Activated T-cell treated with anti-CD3 and anti-CD28 coated beads, Interleukin-2, amount 50 U/mL, for 72 hours (primary cell): ENCODE results near the gene GPSM1. TPM values are rescaled to one million over a fixed set of nuclear protein-coding genes. Genes with fewer than 3 reads are reported as not detected.

Source experiments
- ATAC-seq, 2 donors: fragments of 150-1000 bp; cut with Tn5 transposase; replicated peaks in 1 of 2; 2 replicates each; pipeline ENCODE4 v1.10.0; 2021; ENCODE audit warnings: moderate library complexity in 2 of 2, mild to moderate bottlenecking in 1 of 2
- DNase-seq, 2 donors: peaks; one replicate each; pipeline ENCODE4 v3.0.0; 2021 to 2022; ENCODE audit warnings: mixed read lengths in 1 of 2
- H3K27ac Mint-ChIP-seq: one replicate; pipeline ENCODE4 v1.8.0; 2022; ENCODE audit warnings: mild to moderate bottlenecking, moderate library complexity, mixed read lengths
- H3K27me3 Mint-ChIP-seq: one replicate; pipeline ENCODE4 v1.8.0; 2022; ENCODE audit warnings: low read depth, mixed read lengths
- H3K36me3 Mint-ChIP-seq, 2 donors: one replicate each; pipeline ENCODE4 v1.8.0; 2022; ENCODE audit warnings: mixed read lengths in 2 of 2, mild to moderate bottlenecking in 1 of 2; ENCODE audit not compliant: insufficient read depth in 2 of 2
- H3K4me1 Mint-ChIP-seq: one replicate; pipeline ENCODE4 v1.8.0; 2022; ENCODE audit warnings: low read depth, mixed read lengths
- H3K4me3 Mint-ChIP-seq, 2 donors: one replicate each; pipeline ENCODE4 v1.8.0; 2022; ENCODE audit warnings: mild to moderate bottlenecking in 2 of 2, mixed read lengths in 2 of 2, moderate library complexity in 2 of 2
- H3K9me3 Mint-ChIP-seq, 2 donors: one replicate each; pipeline ENCODE4 v1.8.0; 2022; ENCODE audit warnings: mixed read lengths in 2 of 2
- total RNA-seq, 2 donors: library from RNA; stranded (reverse); gene quantifications; one replicate each; pipeline ENCODE4 v1.2.3, GENCODE V29; 2022

The GPSM1 gene
- total RNA-seq, 2 donors from 2014 or later = 11.6 to 12.3 TPM

DNA sequence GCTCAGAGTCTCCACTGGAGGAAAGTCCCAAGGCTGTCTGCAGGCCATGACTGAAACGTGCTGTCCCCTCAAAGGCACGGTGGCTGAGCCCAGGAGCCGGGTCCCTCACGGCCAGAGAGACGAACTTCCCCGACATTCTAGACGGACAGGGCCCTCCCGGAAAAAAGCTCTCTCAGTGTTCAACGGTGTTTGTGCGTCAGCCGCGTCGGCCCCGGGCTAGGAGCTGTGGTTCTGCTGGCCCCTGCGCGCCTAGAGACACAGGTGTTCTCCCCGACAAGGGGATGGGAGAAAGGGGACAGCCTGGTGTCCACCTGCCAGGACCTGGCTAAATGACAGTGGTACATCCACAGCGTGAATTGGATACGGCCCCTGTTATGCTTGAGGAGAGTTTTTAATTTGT lies 5.8 kb upstream of the GPSM1 start:
- Mint-ChIP-seq H3K4me1 (peaks cover 5% of the 10 kb centered on the region), H3K27me3 (no peaks in the 10 kb centered on the region), H3K36me3 (peaks cover 0 to 2% of the 10 kb centered on the region in 2 donors), H3K9me3 (no peaks in the 10 kb centered on the region), H3K4me3 (no peak overlapping the region), H3K27ac (no peak overlapping the region)
- no peak for ATAC-seq
- no peak for DNase-seq

- H3K27ac Mint-ChIP-seq = no peak overlapping the region
- H3K4me1 Mint-ChIP-seq = peaks cover 5% of the 10 kb centered on the region
- peak overlapping the region in 1 of 2 donors; percentile 20 for H3K4me3 Mint-ChIP-seq
- H3K9me3 Mint-ChIP-seq = no peaks in the 10 kb centered on the region
- ATAC-seq (no peak), DNase-seq (no peak)
- no peaks in the 10 kb centered on the region for H3K36me3 Mint-ChIP-seq
- H3K27me3 Mint-ChIP-seq = no peaks in the 10 kb centered on the region
Measured at GRCh38 chr9:136322756-136323330, 4.5 kb upstream of the GPSM1 start.

GRCh38 chr9:136323371-136323789 lies 4.0 kb upstream of the GPSM1 start:
- Mint-ChIP-seq H3K27ac (no peak overlapping the region), H3K27me3 (no peaks in the 10 kb centered on the region), H3K4me3 (no peak overlapping the region), H3K36me3 (no peaks in the 10 kb centered on the region), H3K4me1 (peaks cover 5% of the 10 kb centered on the region), H3K9me3 (no peaks in the 10 kb centered on the region)
- ATAC-seq (no peak), DNase-seq (no peak)

GRCh38 chr9:136324501-136325300 lies 2.6 kb upstream of the GPSM1 start:
- no peak overlapping the region for H3K27ac Mint-ChIP-seq
- ATAC-seq (no peak), DNase-seq (no peak)
- no peak overlapping the region for H3K4me3 Mint-ChIP-seq
- no peaks in the 10 kb centered on the region for H3K36me3 Mint-ChIP-seq
- H3K27me3 Mint-ChIP-seq = no peaks in the 10 kb centered on the region
- H3K4me1 Mint-ChIP-seq = peaks cover 11% of the 10 kb centered on the region
- no peaks in the 10 kb centered on the region for H3K9me3 Mint-ChIP-seq

- DNase-seq (no peak), ATAC-seq (no peak)
- Mint-ChIP-seq H3K27ac (no peak overlapping the region), H3K4me3 (no peak overlapping the region), H3K4me1 (peaks cover 11% of the 10 kb centered on the region), H3K36me3 (no peaks in the 10 kb centered on the region), H3K9me3 (no peaks in the 10 kb centered on the region), H3K27me3 (no peaks in the 10 kb centered on the region)
Measured at GRCh38 chr9:136325358-136325757, 2.0 kb upstream of the GPSM1 start.

- ATAC-seq (no peak), DNase-seq (no peak)
- no peaks in the 10 kb centered on the region for H3K27me3 Mint-ChIP-seq
- H3K4me1 Mint-ChIP-seq = peaks cover 11% of the 10 kb centered on the region
- no peak overlapping the region for H3K27ac Mint-ChIP-seq
- no peaks in the 10 kb centered on the region for H3K9me3 Mint-ChIP-seq
- peak overlapping the region in 1 of 2 donors; percentile 74 for H3K4me3 Mint-ChIP-seq
- H3K36me3 Mint-ChIP-seq = no peaks in the 10 kb centered on the region
Measured at GRCh38 chr9:136326061-136326760, 1.1 kb upstream of the GPSM1 start.

- ATAC-seq (peak in 1 of 2 donors; percentile 27), DNase-seq (no peak)
- Mint-ChIP-seq H3K9me3 (no peaks in the 10 kb centered on the region), H3K4me3 (peak overlapping the region; percentile 70 to 74), H3K27ac (peak overlapping the region; percentile 57), H3K27me3 (no peaks in the 10 kb centered on the region), H3K4me1 (peaks cover 11% of the 10 kb centered on the region), H3K36me3 (no peaks in the 10 kb centered on the region)
Measured at GRCh38 chr9:136326761-136327303, 507 bp upstream of the GPSM1 start.

- Mint-ChIP-seq H3K27me3 (no peaks in the 10 kb centered on the region), H3K4me3 (peak overlapping the region; percentile 27 to 65), H3K36me3 (no peaks in the 10 kb centered on the region), H3K27ac (no peak overlapping the region), H3K9me3 (no peaks in the 10 kb centered on the region), H3K4me1 (peaks cover 11% of the 10 kb centered on the region)
- no peak for ATAC-seq
- DNase-seq = no peak
Measured at GRCh38 chr9:136328011-136328621, 777 bp downstream of the GPSM1 start.

- no peak overlapping the region for H3K27ac Mint-ChIP-seq
- no peaks in the 10 kb centered on the region for H3K9me3 Mint-ChIP-seq
- H3K36me3 Mint-ChIP-seq = no peaks in the 10 kb centered on the region
- DNase-seq = no peak
- H3K4me3 Mint-ChIP-seq = peak overlapping the region; percentile 27 to 65
- no peak for ATAC-seq
- H3K4me1 Mint-ChIP-seq = peaks cover 9% of the 10 kb centered on the region
- H3K27me3 Mint-ChIP-seq = no peaks in the 10 kb centered on the region
Measured at GRCh38 chr9:136328622-136329041, 1.3 kb downstream of the GPSM1 start.

DNA sequence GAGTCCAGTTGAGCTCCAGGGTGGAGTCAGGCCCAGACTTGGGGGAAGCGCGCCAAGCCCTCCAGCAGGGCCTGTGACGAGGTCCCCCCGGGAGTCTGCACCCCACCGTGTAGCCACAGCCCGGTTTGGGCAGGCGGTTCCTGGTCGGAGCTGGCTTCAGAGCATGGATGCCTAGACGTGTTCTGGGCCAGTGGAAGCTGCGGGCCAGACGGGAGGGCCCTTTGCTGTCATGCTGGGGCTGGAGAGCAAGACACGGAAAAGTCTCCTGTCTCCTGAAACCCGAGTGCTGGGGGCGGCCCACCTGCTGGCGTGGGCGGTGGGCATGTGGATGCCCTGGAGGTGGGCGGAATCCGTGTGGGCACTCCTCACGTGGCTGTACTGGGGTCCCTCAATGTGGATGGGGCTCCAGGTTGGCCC lies 1.9 kb downstream of the GPSM1 start:
- no peaks in the 10 kb centered on the region for H3K27me3 Mint-ChIP-seq
- H3K4me3 Mint-ChIP-seq = no peak overlapping the region

DNA sequence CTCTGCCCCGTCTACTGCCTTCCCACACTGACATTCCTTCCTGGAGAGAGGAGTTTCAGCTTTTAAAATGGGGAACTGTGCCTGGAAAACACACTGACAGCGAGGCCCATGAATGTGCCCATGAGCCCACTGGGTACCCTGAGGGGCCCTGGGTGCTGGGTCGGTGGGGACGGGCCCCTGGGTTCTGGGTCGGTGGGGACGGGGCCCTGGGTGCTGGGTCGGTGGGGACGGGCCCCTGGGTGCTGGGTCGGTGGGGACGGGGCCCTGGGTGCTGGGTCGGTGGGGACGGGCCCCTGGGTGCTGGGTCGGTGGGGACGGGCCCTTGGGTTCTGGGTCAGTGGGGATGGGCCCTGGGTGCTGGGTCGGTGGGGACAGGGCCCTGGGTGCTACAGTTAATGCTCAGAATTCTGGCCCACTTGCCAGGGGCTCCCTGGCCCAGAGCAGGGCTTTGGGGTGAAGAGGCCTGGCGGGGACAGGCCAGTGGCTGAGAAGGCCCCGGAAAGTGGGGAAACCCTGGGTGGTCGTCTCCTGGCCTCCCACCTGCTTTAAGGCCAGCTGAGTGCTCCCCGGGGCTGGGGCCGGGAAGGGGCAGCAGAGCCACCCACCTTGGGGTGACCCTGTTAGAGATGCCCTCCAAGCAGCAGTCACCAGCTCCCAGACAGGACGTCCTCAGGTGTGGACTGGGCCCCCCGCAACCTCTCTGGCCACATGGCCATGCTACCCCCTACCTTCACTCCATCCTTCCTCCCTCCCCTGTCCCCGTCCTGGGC lies 2.5 kb downstream of the GPSM1 start:
- Mint-ChIP-seq H3K27ac (no peak overlapping the region), H3K27me3 (no peaks in the 10 kb centered on the region), H3K36me3 (no peaks in the 10 kb centered on the region), H3K9me3 (no peaks in the 10 kb centered on the region), H3K4me1 (peaks cover 7% of the 10 kb centered on the region), H3K4me3 (no peak overlapping the region)
- DNase-seq = no peak
- no peak for ATAC-seq

More for the DNA sequence above, 1.9 kb downstream of the GPSM1 start:
- H3K4me1 Mint-ChIP-seq = peaks cover 7% of the 10 kb centered on the region
- no peaks in the 10 kb centered on the region for H3K9me3 Mint-ChIP-seq
- H3K27ac Mint-ChIP-seq = no peak overlapping the region
- DNase-seq = no peak
- no peak for ATAC-seq
- no peaks in the 10 kb centered on the region for H3K36me3 Mint-ChIP-seq

DNA sequence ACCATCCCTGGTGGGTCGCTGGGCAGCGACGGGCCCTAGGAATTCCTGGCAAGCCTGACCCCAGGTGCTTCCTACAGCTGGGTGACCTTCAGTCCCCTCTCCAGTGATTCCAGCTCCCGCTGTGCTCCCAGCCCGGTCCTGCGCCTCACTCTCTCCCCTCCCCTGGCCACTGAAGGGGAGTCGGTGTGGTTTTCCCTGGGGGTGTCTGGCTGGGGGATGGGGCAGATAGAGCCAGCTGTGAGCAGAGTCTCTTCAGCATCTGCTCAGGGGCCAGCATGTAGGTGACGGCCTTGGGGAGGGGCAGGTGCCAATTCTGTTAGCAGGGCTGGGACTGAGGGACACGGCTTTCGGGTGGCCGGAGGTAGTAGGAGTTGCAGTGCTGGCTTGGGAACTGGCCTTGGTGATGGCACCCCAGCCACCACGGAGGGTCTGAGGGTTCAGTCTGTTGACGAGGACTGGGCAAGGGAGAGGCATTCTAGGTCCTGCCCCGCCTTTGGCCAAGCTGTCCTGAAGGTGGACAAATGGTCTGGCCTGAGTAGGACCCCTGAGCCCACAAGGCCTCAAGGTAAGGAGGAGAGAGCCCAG lies 3.2 kb downstream of the GPSM1 start:
- H3K36me3 Mint-ChIP-seq = no peaks in the 10 kb centered on the region
- H3K9me3 Mint-ChIP-seq = no peaks in the 10 kb centered on the region
- H3K27ac Mint-ChIP-seq = no peak overlapping the region
- H3K4me1 Mint-ChIP-seq = peaks cover 7% of the 10 kb centered on the region
- no peaks in the 10 kb centered on the region for H3K27me3 Mint-ChIP-seq
- DNase-seq (no peak), ATAC-seq (no peak)
- no peak overlapping the region for H3K4me3 Mint-ChIP-seq
